RWPE2 (cell line): ENCODE results near the gene BIRC5.
"Not testable (repeated sequence)": the region's sequence is repeated elsewhere in the genome, so short reads cannot be mapped to it uniquely, and the experiment has no call there.

ENCODE experiments used
- ATAC-seq: fragments of 200-7000 bp; cut with Tn5 transposase; 3 replicates; pipeline ENCODE4 v1.9.1; 2021; ENCODE audit warnings: low read depth
- DNase-seq: peaks from one replicate; pipeline ENCODE4 v3.0.0-alpha.2; 2020; ENCODE audit warnings: low spot score
- H3K27ac ChIP-seq: fragments of 450-650 bp; 2 replicates; pipeline ENCODE4 v1.5.1; 2017; ENCODE audit warnings: mild to moderate bottlenecking; ENCODE audit not compliant: poor library complexity, severe bottlenecking
- H3K27me3 ChIP-seq: fragments of 250-450 bp; sonication (Bioruptor Pico); 2 replicates; pipeline ENCODE4 v1.5.1; 2021; ENCODE audit warnings: mild to moderate bottlenecking, moderate library complexity; ENCODE audit not compliant: insufficient read depth, poor library complexity, severe bottlenecking
- H3K36me3 ChIP-seq: fragments of 250-450 bp; sonication (Bioruptor Pico); 2 replicates; pipeline ENCODE4 v1.5.1; 2020; ENCODE audit warnings: low read depth, mild to moderate bottlenecking, moderate library complexity
- H3K4me1 ChIP-seq: fragments of 250-450 bp; sonication (Bioruptor Pico); 2 replicates; pipeline ENCODE4 v1.5.1; 2021; ENCODE audit warnings: mild to moderate bottlenecking, moderate library complexity; ENCODE audit not compliant: insufficient read depth, poor library complexity, severe bottlenecking
- H3K4me3 ChIP-seq: fragments of 250-450 bp; sonication (Bioruptor Pico); 2 replicates; pipeline ENCODE4 v1.5.1; 2021; ENCODE audit warnings: mild to moderate bottlenecking, moderate library complexity; ENCODE audit not compliant: severe bottlenecking
- H3K9me3 ChIP-seq: fragments of 250-450 bp; sonication (Bioruptor Pico); 2 replicates; pipeline ENCODE4 v1.5.1; 2021; ENCODE audit warnings: mild to moderate bottlenecking, moderate library complexity; ENCODE audit not compliant: severe bottlenecking
- CTCF ChIP-seq: fragments of 450-650 bp; IDR thresholded peaks from one replicate; pipeline ENCODE4 v1.5.1; 2017; ENCODE audit warnings: mild to moderate bottlenecking, moderate library complexity; ENCODE audit not compliant: poor library complexity, severe bottlenecking

Gene BIRC5

GRCh38 chr17:78252111-78252634 lies 38.1 kb downstream of the BIRC5 start:
- ATAC-seq (no peak), DNase-seq (peak; percentile 52)
- Histone ChIP-seq H3K4me3 (no peak overlapping the region), H3K27me3 (no peaks in the 10 kb centered on the region), H3K9me3 (no peaks in the 10 kb centered on the region), H3K36me3 (no peaks in the 10 kb centered on the region), H3K4me1 (peaks cover 6% of the 10 kb centered on the region), H3K27ac (no peak overlapping the region)
- no peak for TF ChIP-seq CTCF

GRCh38 chr17:78252701-78253635 lies 38.9 kb downstream of the BIRC5 start:
- Histone ChIP-seq H3K27ac (no peak overlapping the region), H3K36me3 (no peaks in the 10 kb centered on the region), H3K4me1 (peaks cover 6% of the 10 kb centered on the region), H3K4me3 (no peak overlapping the region), H3K27me3 (no peaks in the 10 kb centered on the region), H3K9me3 (no peaks in the 10 kb centered on the region)
- DNase-seq (peak; percentile 61), ATAC-seq (no peak)
- no peak for TF ChIP-seq CTCF

GRCh38 chr17:78253636-78253945 lies 39.5 kb downstream of the BIRC5 start:
- H3K27ac ChIP-seq, ATAC-seq, H3K4me1 ChIP-seq, H3K36me3 ChIP-seq, H3K9me3 ChIP-seq, H3K27me3 ChIP-seq, DNase-seq: not testable (repeated sequence)
- H3K4me3 ChIP-seq: peak overlapping the region; percentile 70

- H3K27ac ChIP-seq: no peak overlapping the region
- no peaks in the 10 kb centered on the region for H3K9me3 ChIP-seq
- ATAC-seq: peak; percentile 56
- peaks cover 6% of the 10 kb centered on the region for H3K4me1 ChIP-seq
- no peaks in the 10 kb centered on the region for H3K36me3 ChIP-seq
- no peaks in the 10 kb centered on the region for H3K27me3 ChIP-seq
- peak overlapping the region; percentile 70 for H3K4me3 ChIP-seq
- peak; percentile 80 for DNase-seq
- TF ChIP-seq CTCF: no peak
These were observed 40.1 kb downstream of the BIRC5 start for GRCh38 chr17:78253946-78254672.

GRCh38 chr17:78255029-78255656 lies 41.1 kb downstream of the BIRC5 start:
- Histone ChIP-seq H3K27me3 (no peaks in the 10 kb centered on the region), H3K4me3 (no peak overlapping the region), H3K9me3 (no peaks in the 10 kb centered on the region), H3K4me1 (peaks cover 6% of the 10 kb centered on the region), H3K36me3 (no peaks in the 10 kb centered on the region), H3K27ac (no peak overlapping the region)
- DNase-seq (no peak), ATAC-seq (no peak)
- no peak for TF ChIP-seq CTCF
